ENCODE measurements around the gene CDYL2.

Gene CDYL2

GRCh38 chr16:80664786-80665185, 139.6 kb downstream of the CDYL2 start:
- TF ChIP-seq FOXP2 (optimal IDR thresholded peaks at IDR 0.05; ENCODE audit: borderline replicate concordance, extremely low read depth, extremely low read length, insufficient read depth) (no peak), SIN3A (IDR thresholded peaks at IDR 0.05; ENCODE audit: borderline replicate concordance, insufficient read depth, low read length) (no peak), POLR2AphosphoS5 (IDR thresholded peaks at IDR 0.05; ENCODE audit: low read depth, low read length) (no peak), TAF1 (IDR thresholded peaks at IDR 0.05; ENCODE audit: borderline replicate concordance, insufficient read depth, low read length) (no peak)
- TF ChIP-seq, protein P1, sequence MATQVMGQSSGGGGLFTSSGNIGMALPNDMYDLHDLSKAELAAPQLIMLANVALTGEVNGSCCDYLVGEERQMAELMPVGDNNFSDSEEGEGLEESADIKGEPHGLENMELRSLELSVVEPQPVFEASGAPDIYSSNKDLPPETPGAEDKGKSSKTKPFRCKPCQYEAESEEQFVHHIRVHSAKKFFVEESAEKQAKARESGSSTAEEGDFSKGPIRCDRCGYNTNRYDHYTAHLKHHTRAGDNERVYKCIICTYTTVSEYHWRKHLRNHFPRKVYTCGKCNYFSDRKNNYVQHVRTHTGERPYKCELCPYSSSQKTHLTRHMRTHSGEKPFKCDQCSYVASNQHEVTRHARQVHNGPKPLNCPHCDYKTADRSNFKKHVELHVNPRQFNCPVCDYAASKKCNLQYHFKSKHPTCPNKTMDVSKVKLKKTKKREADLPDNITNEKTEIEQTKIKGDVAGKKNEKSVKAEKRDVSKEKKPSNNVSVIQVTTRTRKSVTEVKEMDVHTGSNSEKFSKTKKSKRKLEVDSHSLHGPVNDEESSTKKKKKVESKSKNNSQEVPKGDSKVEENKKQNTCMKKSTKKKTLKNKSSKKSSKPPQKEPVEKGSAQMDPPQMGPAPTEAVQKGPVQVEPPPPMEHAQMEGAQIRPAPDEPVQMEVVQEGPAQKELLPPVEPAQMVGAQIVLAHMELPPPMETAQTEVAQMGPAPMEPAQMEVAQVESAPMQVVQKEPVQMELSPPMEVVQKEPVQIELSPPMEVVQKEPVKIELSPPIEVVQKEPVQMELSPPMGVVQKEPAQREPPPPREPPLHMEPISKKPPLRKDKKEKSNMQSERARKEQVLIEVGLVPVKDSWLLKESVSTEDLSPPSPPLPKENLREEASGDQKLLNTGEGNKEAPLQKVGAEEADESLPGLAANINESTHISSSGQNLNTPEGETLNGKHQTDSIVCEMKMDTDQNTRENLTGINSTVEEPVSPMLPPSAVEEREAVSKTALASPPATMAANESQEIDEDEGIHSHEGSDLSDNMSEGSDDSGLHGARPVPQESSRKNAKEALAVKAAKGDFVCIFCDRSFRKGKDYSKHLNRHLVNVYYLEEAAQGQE (IDR thresholded peaks at IDR 0.05; ENCODE audit: insufficient read depth in 1 of 2, low read depth in 2 of 2, low read length in 2 of 2): no peak

DNA sequence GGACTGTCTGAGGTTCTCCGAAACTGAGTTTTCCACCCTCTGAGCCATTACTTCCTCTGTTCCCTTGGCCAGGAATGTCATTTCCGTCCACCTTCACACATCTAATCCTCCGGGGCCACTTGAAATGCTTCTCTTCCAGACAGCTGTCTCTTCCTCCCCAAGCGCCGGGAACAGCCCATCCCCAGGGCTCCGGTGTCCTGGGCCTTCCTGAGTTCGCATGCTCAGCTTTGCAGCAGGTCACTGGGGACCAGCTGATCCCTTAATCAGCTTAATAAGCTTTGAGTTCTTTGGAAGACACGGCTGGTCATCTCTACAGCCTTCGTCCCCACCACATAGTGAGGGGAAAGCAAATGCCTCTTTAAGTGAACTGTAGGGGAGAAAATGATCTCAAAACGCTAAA, 140.2 kb downstream of the CDYL2 start:
- TF ChIP-seq, protein P1 (IDR thresholded peaks at IDR 0.05; ENCODE audit: insufficient read depth in 1 of 2, low read depth in 2 of 2, low read length in 2 of 2): no peak
- TF ChIP-seq TAF1 (IDR thresholded peaks at IDR 0.05; ENCODE audit: borderline replicate concordance, insufficient read depth, low read length): no peak

DNA sequence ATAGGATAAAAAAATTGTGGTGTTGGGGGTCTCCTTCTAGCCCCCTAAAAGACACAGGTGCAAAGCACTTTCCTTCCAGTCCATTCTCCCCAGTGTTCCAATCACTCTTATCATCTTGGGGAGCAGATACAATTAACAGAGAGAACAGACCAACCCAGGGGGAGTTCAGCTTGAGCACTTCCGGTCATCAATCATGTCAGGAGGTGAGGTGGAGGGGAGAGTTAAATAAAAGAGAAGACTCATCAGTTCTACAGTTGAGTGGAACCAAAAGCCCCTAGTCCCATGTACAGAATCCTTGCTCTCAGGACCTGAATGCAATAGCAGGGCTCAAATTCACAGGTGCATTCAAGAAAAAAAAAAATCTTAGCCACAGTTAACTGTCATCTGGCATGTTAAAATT, 141.3 kb downstream of the CDYL2 start:
- no peak for TF ChIP-seq SIN3A (IDR thresholded peaks at IDR 0.05; ENCODE audit: borderline replicate concordance, insufficient read depth, low read length)
- TF ChIP-seq POLR2AphosphoS5 (IDR thresholded peaks at IDR 0.05; ENCODE audit: low read depth, low read length): no peak
- TF ChIP-seq TAF1 (IDR thresholded peaks at IDR 0.05; ENCODE audit: borderline replicate concordance, insufficient read depth, low read length): no peak
- TF ChIP-seq FOXP2 (optimal IDR thresholded peaks at IDR 0.05; ENCODE audit: borderline replicate concordance, extremely low read depth, extremely low read length, insufficient read depth): no peak
- TF ChIP-seq, protein P1 (IDR thresholded peaks at IDR 0.05; ENCODE audit: insufficient read depth in 1 of 2, low read depth in 2 of 2, low read length in 2 of 2): no peak

DNA sequence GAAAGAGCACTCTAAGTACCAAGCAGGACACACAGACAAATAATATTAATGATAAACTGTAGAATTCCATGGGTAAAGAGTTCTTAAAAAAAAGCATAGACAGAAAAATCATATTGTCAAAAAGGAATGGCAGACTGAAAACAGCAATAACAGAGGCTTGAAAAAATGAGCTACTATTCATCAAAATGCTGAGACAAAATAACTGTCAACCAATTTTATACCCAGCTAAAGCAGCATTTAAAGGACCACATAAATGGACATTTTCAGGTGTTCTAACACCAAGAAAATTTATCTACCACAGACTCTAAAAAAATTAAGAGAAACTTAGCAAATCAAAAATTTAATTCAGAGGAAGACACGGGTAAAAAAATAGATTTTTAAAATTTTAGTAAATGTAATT, 144.5 kb downstream of the CDYL2 start:
- TF ChIP-seq TAF1 (IDR thresholded peaks at IDR 0.05; ENCODE audit: borderline replicate concordance, insufficient read depth, low read length) (no peak), FOXP2 (optimal IDR thresholded peaks at IDR 0.05; ENCODE audit: borderline replicate concordance, extremely low read depth, extremely low read length, insufficient read depth) (no peak), POLR2AphosphoS5 (IDR thresholded peaks at IDR 0.05; ENCODE audit: low read depth, low read length) (no peak), SIN3A (IDR thresholded peaks at IDR 0.05; ENCODE audit: borderline replicate concordance, insufficient read depth, low read length) (no peak)
- TF ChIP-seq, protein P1 (IDR thresholded peaks at IDR 0.05; ENCODE audit: insufficient read depth in 1 of 2, low read depth in 2 of 2, low read length in 2 of 2): no peak

GRCh38 chr16:80656711-80657150, 147.7 kb downstream of the CDYL2 start:
- TF ChIP-seq SIN3A (IDR thresholded peaks at IDR 0.05; ENCODE audit: borderline replicate concordance, insufficient read depth, low read length): no peak
- TF ChIP-seq TAF1 (IDR thresholded peaks at IDR 0.05; ENCODE audit: borderline replicate concordance, insufficient read depth, low read length): no peak
- TF ChIP-seq FOXP2 (optimal IDR thresholded peaks at IDR 0.05; ENCODE audit: borderline replicate concordance, extremely low read depth, extremely low read length, insufficient read depth): no peak
- TF ChIP-seq POLR2AphosphoS5 (IDR thresholded peaks at IDR 0.05; ENCODE audit: low read depth, low read length): no peak
- TF ChIP-seq, protein P1 (IDR thresholded peaks at IDR 0.05; ENCODE audit: insufficient read depth in 1 of 2, low read depth in 2 of 2, low read length in 2 of 2): no peak
